ENCODE data around the gene OTUB1. TPM values are rescaled to one million over a fixed set of nuclear protein-coding genes. Genes with fewer than 3 reads are reported as not detected.

OTUB1 gene
- 49.9 and 55.9 TPM in 2 replicates for total RNA-seq
- polyA plus RNA-seq, result 152 and 196 TPM in 2 replicates

DNA sequence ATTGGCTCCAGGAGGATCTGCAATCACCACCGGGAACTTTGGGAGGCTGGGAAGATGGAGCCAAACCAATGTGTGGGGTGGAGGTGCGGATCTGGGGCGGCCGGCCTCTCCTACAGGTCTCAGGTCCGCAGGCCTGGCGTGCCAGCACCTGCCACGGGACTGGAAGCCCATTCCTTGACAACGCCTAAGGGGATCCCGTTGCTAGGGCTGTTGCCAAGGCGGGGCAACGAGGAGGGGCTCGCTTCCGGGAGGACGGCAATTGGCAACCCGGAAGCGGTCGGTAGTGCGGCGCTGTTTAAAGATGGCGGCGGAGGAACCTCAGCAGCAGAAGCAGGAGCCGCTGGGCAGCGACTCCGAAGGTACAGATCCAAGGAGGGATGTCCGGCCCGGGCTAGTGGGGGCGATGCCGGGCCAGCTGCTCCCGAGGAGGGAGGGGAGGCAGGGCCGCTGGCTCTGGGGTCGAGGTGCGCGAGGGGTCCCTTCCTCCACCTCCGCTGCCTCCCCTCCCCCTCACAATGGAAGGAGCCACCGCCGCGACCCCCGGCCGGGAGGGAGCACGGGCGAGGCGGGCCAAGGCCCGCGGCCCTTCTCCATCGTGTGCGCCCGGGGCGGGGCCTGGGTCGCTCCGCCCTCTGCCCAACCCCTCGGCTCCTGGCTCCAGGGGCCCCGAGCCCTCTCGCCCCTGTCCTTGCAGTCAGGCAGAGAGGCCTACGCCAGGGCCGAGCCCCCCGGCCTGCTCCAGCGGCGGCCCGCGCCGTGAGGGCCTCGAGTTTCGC, at the start of gene OTUB1:
Gene OTUB1 (plus strand): TSS at position 283 of the 776 bp plus-strand sequence. CDS start 19 bp downstream, at position 302.
- Histone ChIP-seq H3K4me3 (peak within 1 kb of the TSS; percentile 91), H2AFZ (peak within 1 kb of the TSS; percentile 84), H3K79me2 (peaks cover 66% of the 10 kb centered on the region), H3K27me3 (no peaks in the 10 kb centered on the region), H3K4me2 (peak within 1 kb of the TSS; percentile 91), H3K9me3 (ENCODE audit: low read depth) (no peaks in the 10 kb centered on the region), H3K27ac (peak within 1 kb of the TSS; percentile 97), H4K20me1 (ENCODE audit: insufficient read depth, poor library complexity, severe bottlenecking) (peaks cover 17% of the 10 kb centered on the region), H3K4me1 (ENCODE audit: insufficient read depth) (peaks cover 14% of the 10 kb centered on the region), H3K36me3 (replicated peaks; ENCODE audit: insufficient read depth, low read depth) (no peaks in the 10 kb centered on the region), H3K9me2 (replicated peaks; ENCODE audit: insufficient read depth) (no peaks in the 10 kb centered on the region)
- TF ChIP-seq EZH2 (IDR thresholded peaks at IDR 0.05; ENCODE audit: borderline replicate concordance) (no peak), EZH2phosphoT487 (IDR thresholded peaks at IDR 0.05; ENCODE audit: low read depth, severe bottlenecking, unreplicated experiment) (no peak), CTCF (IDR thresholded peaks at IDR 0.05; ENCODE audit: poor library complexity) (no peak)
- under 1% methylated on average over 36 of the region's 63 CpGs for WGBS (ENCODE audit: low lambda C conversion rate, missing lambda C conversion rate)
- peak; percentile 96 for DNase-seq (ENCODE audit: low spot score)

GRCh38 chr11:63937713-63938478, 48.3 kb upstream of the OTUB1 start:
- Histone ChIP-seq H3K9me3 (ENCODE audit: low read depth) (no peaks in the 10 kb centered on the region), H3K79me2 (peaks cover 38% of the 10 kb centered on the region), H3K36me3 (replicated peaks; ENCODE audit: insufficient read depth, low read depth) (no peaks in the 10 kb centered on the region), H3K9me2 (replicated peaks; ENCODE audit: insufficient read depth) (no peaks in the 10 kb centered on the region), H3K27me3 (no peaks in the 10 kb centered on the region), H3K4me3 (peak overlapping the region; percentile 11), H3K4me1 (ENCODE audit: insufficient read depth) (peaks cover 9% of the 10 kb centered on the region), H2AFZ (peak overlapping the region; percentile 71), H3K4me2 (peak overlapping the region; percentile 79), H3K27ac (peak overlapping the region; percentile 31), H4K20me1 (ENCODE audit: insufficient read depth, poor library complexity, severe bottlenecking) (no peaks in the 10 kb centered on the region)
- WGBS (ENCODE audit: low lambda C conversion rate, missing lambda C conversion rate), result 25% methylated on average over 30 of the region's 30 CpGs
- no peak for DNase-seq (ENCODE audit: low spot score)
- TF ChIP-seq CTCF (IDR thresholded peaks at IDR 0.05; ENCODE audit: poor library complexity) (no peak), EZH2 (IDR thresholded peaks at IDR 0.05; ENCODE audit: borderline replicate concordance) (no peak), EZH2phosphoT487 (IDR thresholded peaks at IDR 0.05; ENCODE audit: low read depth, severe bottlenecking, unreplicated experiment) (no peak)

- WGBS (ENCODE audit: low lambda C conversion rate, missing lambda C conversion rate), result under 1% methylated on average over 61 of the region's 92 CpGs
- Histone ChIP-seq H3K4me3 (peak within 1 kb of the TSS; percentile 82), H3K27ac (peak within 1 kb of the TSS; percentile 61), H3K27me3 (no peaks in the 10 kb centered on the region), H3K79me2 (peaks cover 47% of the 10 kb centered on the region), H4K20me1 (ENCODE audit: insufficient read depth, poor library complexity, severe bottlenecking) (no peaks in the 10 kb centered on the region), H3K9me3 (ENCODE audit: low read depth) (no peaks in the 10 kb centered on the region), H3K36me3 (replicated peaks; ENCODE audit: insufficient read depth, low read depth) (no peaks in the 10 kb centered on the region), H2AFZ (peak within 1 kb of the TSS; percentile 86), H3K9me2 (replicated peaks; ENCODE audit: insufficient read depth) (no peaks in the 10 kb centered on the region), H3K4me2 (peak within 1 kb of the TSS; percentile 97), H3K4me1 (ENCODE audit: insufficient read depth) (peaks cover 9% of the 10 kb centered on the region)
- DNase-seq (ENCODE audit: low spot score), result peak; percentile 98
- TF ChIP-seq EZH2 (IDR thresholded peaks at IDR 0.05; ENCODE audit: borderline replicate concordance) (no peak), EZH2phosphoT487 (IDR thresholded peaks at IDR 0.05; ENCODE audit: low read depth, severe bottlenecking, unreplicated experiment) (no peak), CTCF (IDR thresholded peaks at IDR 0.05; ENCODE audit: poor library complexity) (no peak)
Measured at GRCh38 chr11:63938479-63939396, 47.5 kb upstream of the OTUB1 start, which contains the start of gene NAA40. Gene NAA40, plus strand, starts transcription at chr11:63939002. Its CDS starts 95 bp downstream, at chr11:63939097.
